ENCODE measurements around the gene FAM181A. TPM values are rescaled to one million over a fixed set of nuclear protein-coding genes. Genes with fewer than 3 reads are reported as not detected.

The FAM181A gene
- not detected in 2 replicates for total RNA-seq (2012; rRNA removed)
- not detected in 2 replicates for polyA plus RNA-seq (2012; rRNA removed)
- polyA plus RNA-seq (2012; cell fraction: cytosol; rRNA removed): not detected in 2 replicates
- not detected in 2 replicates for polyA plus RNA-seq (2012; cell fraction: nucleus; rRNA removed; ENCODE audit: low replicate concordance)
- not detected for Bru-seq, nascent RNA
- BruChase-seq, experiment 1, labeled RNA remaining after a 6-hour chase: not detected
- not detected for BruChase-seq, experiment 2, labeled RNA remaining after a 2-hour chase
- long read RNA-seq: 0 reads

DNA sequence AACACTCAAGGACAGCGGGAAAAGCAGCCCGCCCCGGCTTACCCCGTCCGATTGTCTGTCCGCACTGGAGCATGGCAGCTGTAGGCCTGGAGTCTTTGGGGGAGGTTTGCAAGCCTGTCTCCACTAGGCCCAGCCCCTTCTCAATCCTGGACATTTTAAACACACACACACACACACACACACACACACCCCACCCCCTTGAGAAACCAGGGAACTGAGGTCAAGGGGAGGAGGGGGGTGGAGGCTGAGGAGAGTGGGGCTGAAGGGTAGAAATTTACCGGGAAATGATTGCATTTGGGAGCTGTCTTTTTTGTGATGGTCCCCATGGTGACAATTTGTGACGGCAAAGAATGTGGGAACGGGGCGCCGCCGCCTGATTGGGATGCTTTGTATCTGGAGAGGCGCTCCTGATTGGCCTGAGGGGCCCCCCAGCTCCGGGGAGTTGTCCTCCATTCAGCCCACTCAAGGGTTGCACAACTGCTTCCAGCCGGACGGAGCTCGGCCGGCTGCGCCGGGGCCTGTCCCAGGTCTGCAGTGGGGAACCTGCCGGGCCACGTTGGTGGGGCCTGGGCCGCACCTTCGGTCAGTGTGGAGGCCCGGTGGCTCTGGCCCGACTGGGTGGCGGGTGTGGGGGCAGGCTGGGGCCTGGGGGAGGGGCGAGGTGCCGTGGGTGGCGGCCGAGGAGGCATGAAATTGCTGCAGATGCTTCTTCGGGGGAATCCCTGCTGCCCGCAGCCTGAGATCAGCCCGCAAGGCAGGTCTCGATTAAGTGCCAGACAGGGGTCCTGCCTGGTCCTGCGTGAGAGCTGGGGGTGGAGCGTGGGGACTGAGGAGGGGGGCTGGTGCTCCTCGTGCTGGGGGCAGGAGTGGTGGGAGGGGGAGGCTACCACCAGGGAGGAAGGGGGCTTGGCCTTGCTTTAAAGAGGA, at the start of gene FAM181A:
TSS of gene FAM181A (plus strand) at position 472 of the 927 bp plus-strand sequence. CDS start 942 bp downstream, outside the sequence.
- Histone ChIP-seq H2AFZ (replicated peaks; ENCODE audit: low read length, poor library complexity) (no peak within 1 kb of the TSS), H3K27me3 (ENCODE audit: control insufficient read depth, insufficient read depth, low read length) (peaks cover 21% of the 10 kb centered on the region), H3K56ac (ENCODE audit: extremely low read depth, insufficient read depth, low read length) (no peak within 1 kb of the TSS), H2AK5ac (ENCODE audit: low read depth, low read length) (no peak within 1 kb of the TSS), H3K4ac (ENCODE audit: low read depth, low read length) (no peak within 1 kb of the TSS), H3K36me3 (ENCODE audit: control insufficient read depth, insufficient read depth, low read length) (no peaks in the 10 kb centered on the region), H4K5ac (ENCODE audit: low read depth, low read length) (no peak within 1 kb of the TSS), H4K91ac (ENCODE audit: insufficient read depth, low read depth, low read length) (no peak within 1 kb of the TSS), H3K79me1 (ENCODE audit: low read depth in 1 of 2, low read length in 2 of 2) (no peaks in the 10 kb centered on the region), H2BK15ac (ENCODE audit: low read depth, low read length) (no peak within 1 kb of the TSS), H4K8ac (ENCODE audit: low read depth in 2 of 2, low read length in 2 of 2) (no peak within 1 kb of the TSS), H2BK5ac (ENCODE audit: low read depth, low read length, poor library complexity, severe bottlenecking) (no peak within 1 kb of the TSS), H3K27ac (ENCODE audit: insufficient read depth, low read length) (no peak within 1 kb of the TSS), H3K14ac (replicated peaks; ENCODE audit: low read depth, low read length) (no peak within 1 kb of the TSS), H3K9me3 (ENCODE audit: control insufficient read depth, insufficient read depth, low read length) (no peaks in the 10 kb centered on the region), H2AK9ac (replicated peaks; ENCODE audit: low read depth, low read length, poor library complexity) (no peak within 1 kb of the TSS), H3K4me2 (ENCODE audit: low read depth, low read length) (no peak within 1 kb of the TSS), H4K20me1 (ENCODE audit: insufficient read depth, low read length) (no peaks in the 10 kb centered on the region), H3K9me1 (ENCODE audit: insufficient read depth, low read length) (no peaks in the 10 kb centered on the region), H2BK20ac (ENCODE audit: low read depth, low read length) (no peak within 1 kb of the TSS), H3K23ac (ENCODE audit: low read depth, low read length) (no peak within 1 kb of the TSS), H3K4me3 (ENCODE audit: insufficient read depth, low read depth, low read length) (no peak within 1 kb of the TSS), H3K9ac (ENCODE audit: low read depth, low read length) (no peak within 1 kb of the TSS), H3K18ac (ENCODE audit: low read depth, low read length) (no peak within 1 kb of the TSS), H2BK120ac (ENCODE audit: low read depth, low read length) (no peak within 1 kb of the TSS), H3K4me1 (ENCODE audit: control insufficient read depth, insufficient read depth, low read length) (no peaks in the 10 kb centered on the region)
- no TSS peak for BruUV-seq (replicated peaks)
- dilution Hi-C loops (cut with HindIII; ENCODE audit: low sequenced_read_pairs, unreplicated experiment) (no loop called here), intact Hi-C loops (cut with micrococcal nuclease) (no loop called here), in situ Hi-C loops (cut with MboI; ENCODE audit: low sequenced_read_pairs) (no loop called here)
- DNase-seq (no peak), ATAC-seq (ENCODE audit: low read depth) (peak; percentile 14; the same call in 1 of the 2 replicates)
- 49% methylated on average over 3 of the region's 38 CpGs; no CpG with 5 or more reads in 1 of the 2 experiments for WGBS, 2 experiments (ENCODE audit: extremely low coverage in 2 of 2, insufficient read length in 1 of 2)
- POLR2A ChIA-PET (ENCODE audit: unreplicated experiment): no interaction called here
- CTCF ChIA-PET: no interaction called here
- TF ChIP-seq CEBPB (IDR thresholded peaks at IDR 0.05; ENCODE audit: low read depth, low read length): no peak
- no peak for TF ChIP-seq POLR2A (IDR thresholded peaks at IDR 0.05; ENCODE audit: low read depth, low read length)
- TF ChIP-seq BHLHE40 (IDR thresholded peaks at IDR 0.05; ENCODE audit: low read depth, low read length): no peak
- TF ChIP-seq, protein P1, sequence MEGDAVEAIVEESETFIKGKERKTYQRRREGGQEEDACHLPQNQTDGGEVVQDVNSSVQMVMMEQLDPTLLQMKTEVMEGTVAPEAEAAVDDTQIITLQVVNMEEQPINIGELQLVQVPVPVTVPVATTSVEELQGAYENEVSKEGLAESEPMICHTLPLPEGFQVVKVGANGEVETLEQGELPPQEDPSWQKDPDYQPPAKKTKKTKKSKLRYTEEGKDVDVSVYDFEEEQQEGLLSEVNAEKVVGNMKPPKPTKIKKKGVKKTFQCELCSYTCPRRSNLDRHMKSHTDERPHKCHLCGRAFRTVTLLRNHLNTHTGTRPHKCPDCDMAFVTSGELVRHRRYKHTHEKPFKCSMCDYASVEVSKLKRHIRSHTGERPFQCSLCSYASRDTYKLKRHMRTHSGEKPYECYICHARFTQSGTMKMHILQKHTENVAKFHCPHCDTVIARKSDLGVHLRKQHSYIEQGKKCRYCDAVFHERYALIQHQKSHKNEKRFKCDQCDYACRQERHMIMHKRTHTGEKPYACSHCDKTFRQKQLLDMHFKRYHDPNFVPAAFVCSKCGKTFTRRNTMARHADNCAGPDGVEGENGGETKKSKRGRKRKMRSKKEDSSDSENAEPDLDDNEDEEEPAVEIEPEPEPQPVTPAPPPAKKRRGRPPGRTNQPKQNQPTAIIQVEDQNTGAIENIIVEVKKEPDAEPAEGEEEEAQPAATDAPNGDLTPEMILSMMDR (conservative IDR thresholded peaks at IDR 0.05; ENCODE audit: low read depth, low read length): no peak
- TF ChIP-seq FOS (IDR thresholded peaks at IDR 0.05; ENCODE audit: low read depth, low read length): no peak
- no peak for TF ChIP-seq SMC3 (IDR thresholded peaks at IDR 0.05; ENCODE audit: low read depth, low read length)
- TF ChIP-seq, protein P2, sequence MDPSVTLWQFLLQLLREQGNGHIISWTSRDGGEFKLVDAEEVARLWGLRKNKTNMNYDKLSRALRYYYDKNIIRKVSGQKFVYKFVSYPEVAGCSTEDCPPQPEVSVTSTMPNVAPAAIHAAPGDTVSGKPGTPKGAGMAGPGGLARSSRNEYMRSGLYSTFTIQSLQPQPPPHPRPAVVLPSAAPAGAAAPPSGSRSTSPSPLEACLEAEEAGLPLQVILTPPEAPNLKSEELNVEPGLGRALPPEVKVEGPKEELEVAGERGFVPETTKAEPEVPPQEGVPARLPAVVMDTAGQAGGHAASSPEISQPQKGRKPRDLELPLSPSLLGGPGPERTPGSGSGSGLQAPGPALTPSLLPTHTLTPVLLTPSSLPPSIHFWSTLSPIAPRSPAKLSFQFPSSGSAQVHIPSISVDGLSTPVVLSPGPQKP (IDR thresholded peaks at IDR 0.05; ENCODE audit: borderline replicate concordance, low read depth, low read length): no peak
- no peak for TF ChIP-seq MAFK (IDR thresholded peaks at IDR 0.05; ENCODE audit: low read depth, low read length)
- TF ChIP-seq RCOR1 (IDR thresholded peaks at IDR 0.05; ENCODE audit: insufficient replicate concordance, low read length): no peak
